Fibroblast of gingiva (primary cell): ENCODE results near the gene MUC12.
"Not testable (repeated sequence)": the region's sequence is repeated elsewhere in the genome, so short reads cannot be mapped to it uniquely, and the experiment has no call there.

Experiments
- DNase-seq: peaks from one replicate; pipeline ENCODE4 v3.0.0-alpha.2; 2011; ENCODE audit warnings: low read depth

Gene MUC12

DNA sequence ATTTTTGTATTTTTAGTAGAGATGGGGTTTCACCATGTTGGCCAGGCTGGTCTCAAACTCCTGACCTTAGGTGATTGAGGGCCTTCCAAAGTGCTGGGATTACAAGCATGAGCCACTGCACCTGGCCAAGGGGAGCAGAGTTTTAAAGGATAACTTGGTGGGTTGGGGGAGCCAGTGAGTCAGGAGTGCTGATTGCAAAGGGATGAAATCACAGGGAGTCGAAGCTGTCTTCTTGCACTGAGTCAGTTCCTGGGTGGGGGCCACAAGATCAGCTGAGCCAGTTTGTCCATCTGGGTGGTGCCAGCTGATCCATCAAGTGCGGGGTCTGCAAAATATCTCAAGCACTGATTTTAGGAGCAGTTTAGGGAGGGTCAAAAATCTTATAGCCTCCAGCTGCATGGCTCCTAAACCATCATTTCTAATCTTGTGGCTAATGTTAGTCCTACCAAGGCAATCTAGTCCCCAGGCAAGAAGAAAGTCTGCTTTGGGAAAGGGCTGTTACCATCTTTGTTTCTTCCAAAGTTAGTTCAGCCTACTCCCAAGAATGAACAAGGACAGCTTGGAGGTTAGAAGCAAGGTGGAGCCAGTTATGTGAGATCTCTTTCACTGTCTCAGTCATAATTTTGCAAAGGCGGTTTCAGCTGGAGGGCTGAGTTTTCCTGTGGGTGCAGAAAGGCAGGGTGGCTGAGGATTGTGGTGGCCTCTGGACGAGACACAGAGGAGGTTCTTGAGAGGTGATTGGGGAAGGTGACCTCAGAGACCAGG is 15.8 kb downstream of the MUC12 start:
- not testable (repeated sequence) for DNase-seq

DNA sequence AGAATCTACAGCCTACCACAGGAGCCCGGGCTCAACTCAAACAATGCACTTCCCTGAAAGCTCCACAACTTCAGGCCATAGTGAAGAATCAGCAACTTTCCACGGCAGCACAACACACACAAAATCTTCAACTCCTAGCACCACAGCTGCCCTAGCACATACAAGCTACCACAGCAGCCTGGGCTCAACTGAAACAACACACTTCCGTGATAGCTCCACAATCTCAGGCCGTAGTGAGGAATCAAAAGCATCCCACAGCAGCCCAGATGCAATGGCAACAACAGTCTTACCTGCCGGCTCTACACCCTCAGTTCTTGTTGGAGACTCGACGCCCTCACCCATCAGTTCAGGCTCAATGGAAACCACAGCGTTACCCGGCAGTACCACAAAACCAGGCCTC is 22.3 kb downstream of the MUC12 start:
- no peak for DNase-seq

DNA sequence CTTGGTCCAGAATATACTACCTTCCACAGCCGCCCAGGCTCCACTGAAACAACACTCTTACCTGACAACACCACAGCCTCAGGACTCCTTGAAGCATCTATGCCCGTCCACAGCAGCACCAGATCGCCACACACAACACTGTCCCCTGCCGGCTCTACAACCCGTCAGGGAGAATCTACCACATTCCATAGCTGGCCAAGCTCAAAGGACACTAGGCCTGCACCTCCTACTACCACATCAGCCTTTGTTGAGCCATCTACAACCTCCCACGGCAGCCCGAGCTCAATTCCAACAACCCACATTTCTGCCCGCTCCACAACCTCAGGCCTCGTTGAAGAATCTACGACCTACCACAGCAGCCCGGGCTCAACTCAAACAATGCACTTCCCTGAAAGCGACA is 22.9 kb downstream of the MUC12 start:
- not testable (repeated sequence) for DNase-seq

DNA sequence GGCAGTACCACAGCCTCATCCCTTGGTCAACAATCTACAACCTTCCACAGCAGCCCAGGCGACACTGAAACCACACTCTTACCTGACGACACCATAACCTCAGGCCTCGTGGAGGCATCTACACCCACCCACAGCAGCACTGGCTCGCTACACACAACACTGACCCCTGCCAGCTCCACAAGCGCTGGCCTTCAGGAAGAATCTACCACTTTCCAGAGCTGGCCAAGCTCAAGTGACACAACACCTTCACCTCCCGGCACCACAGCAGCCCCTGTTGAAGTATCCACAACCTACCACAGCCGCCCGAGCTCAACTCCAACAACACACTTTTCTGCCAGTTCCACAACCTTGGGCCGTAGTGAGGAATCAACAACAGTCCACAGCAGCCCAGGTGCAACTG is 25.3 kb downstream of the MUC12 start:
- not testable (repeated sequence) for DNase-seq

GRCh38 chr7:100998530-100998929 is 29.2 kb downstream of the MUC12 start:
- not testable (repeated sequence) for DNase-seq

DNA sequence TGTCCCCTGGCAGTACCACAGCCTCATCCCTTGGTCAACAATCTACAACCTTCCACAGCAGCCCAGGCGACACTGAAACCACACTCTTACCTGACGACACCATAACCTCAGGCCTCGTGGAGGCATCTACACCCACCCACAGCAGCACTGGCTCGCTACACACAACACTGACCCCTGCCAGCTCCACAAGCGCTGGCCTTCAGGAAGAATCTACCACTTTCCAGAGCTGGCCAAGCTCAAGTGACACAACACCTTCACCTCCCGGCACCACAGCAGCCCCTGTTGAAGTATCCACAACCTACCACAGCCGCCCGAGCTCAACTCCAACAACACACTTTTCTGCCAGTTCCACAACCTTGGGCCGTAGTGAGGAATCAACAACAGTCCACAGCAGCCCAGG is 30.0 kb downstream of the MUC12 start:
- DNase-seq, result not testable (repeated sequence)

DNA sequence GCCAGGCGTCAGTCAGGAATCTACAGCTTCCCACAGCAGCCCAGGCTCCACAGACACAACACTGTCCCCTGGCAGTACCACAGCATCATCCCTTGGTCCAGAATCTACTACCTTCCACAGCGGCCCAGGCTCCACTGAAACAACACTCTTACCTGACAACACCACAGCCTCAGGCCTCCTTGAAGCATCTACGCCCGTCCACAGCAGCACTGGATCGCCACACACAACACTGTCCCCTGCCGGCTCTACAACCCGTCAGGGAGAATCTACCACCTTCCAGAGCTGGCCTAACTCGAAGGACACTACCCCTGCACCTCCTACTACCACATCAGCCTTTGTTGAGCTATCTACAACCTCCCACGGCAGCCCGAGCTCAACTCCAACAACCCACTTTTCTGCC is 30.7 kb downstream of the MUC12 start:
- DNase-seq, result not testable (repeated sequence)

DNA sequence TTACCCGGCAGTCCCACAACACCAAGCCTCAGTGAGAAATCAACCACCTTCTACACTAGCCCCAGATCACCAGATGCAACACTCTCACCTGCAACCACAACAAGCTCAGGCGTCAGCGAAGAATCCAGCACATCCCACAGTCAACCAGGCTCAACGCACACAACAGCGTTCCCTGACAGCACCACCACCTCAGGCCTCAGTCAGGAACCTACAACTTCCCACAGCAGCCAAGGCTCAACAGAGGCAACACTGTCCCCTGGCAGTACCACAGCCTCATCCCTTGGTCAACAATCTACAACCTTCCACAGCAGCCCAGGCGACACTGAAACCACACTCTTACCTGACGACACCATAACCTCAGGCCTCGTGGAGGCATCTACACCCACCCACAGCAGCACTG is 33.0 kb downstream of the MUC12 start:
- not testable (repeated sequence) for DNase-seq

DNA sequence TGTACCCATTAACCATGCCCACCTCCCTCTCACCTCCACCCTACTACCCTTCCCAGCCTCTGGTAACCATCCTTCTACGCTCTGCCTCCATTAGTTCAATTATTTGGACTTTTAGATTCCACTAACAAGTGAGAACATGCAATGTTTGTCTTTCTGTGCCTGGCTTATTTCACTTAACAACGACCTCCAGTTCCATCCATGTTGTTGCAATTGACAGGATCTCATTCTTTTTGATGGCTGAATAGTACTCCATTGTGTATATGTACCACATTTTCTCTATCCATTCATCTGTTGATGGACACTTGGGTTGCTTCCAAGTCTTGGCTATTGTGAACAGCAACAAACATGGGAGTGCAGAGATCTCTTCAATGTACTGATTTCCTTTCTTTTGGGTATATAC is 38.0 kb downstream of the MUC12 start:
- not testable (repeated sequence) for DNase-seq

DNA sequence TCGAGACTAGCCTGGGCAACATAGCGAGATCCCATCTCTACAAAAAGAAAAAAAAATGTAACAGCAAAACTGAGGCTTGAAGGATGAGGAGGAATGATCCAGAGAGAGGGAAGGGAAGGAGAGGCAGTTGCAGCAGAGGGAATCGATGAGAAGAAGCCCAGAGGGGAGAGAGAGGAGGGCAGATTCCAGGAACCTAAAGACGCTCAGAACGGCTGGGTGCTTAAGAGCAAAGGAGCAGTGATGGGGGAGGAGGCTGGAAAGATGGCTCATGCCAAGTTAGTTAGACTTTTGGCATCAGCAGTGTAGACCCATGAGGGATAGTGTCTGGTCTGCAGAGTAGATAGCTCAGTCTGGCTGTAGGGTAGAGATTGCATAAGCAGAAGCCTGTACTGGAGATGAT is 40.3 kb downstream of the MUC12 start:
- no peak for DNase-seq

DNA sequence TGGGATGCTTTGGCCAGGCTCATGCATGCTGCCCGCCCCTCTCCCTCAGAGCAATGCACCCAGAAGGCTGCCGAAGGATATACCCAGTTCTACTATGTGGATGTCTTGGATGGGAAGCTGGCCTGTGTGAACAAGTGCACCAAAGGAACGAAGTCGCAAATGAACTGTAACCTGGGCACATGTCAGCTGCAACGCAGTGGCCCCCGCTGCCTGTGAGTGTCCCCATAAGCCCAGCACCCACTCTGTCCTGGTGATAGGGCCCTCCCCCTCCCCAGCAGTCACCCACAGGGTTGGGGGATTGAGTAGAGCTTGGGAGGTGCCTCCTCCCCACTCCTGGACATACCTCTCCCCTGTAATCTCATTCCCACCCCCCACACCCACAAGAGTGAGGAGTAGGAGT is 43.6 kb downstream of the MUC12 start:
- DNase-seq, result no peak

DNA sequence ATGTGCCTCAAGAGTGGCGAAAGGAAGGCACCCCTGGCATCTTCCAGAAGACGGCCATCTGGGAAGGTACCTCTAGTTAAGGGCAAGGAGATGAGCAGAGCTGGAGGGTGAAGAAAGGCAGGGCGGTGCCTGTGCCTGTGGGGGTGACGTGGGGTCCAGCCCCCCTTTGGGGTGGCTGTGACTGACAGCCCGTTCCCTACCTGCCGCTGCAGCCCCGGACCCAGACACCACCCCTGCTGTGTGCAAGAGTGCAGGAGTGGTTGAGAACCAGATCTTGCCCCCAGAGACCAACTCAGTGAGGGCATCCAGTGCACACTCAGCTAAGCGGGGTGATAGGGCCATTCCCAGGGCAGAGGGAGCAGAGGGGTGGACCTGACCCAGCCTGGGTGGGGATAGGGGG is 46.3 kb downstream of the MUC12 start:
- DNase-seq, result no peak

- DNase-seq, result peak; percentile 80
Observed at GRCh38 chr7:101017064-101017777, 47.9 kb downstream of the MUC12 start.

GRCh38 chr7:101018271-101019167 is 49.2 kb downstream of the MUC12 start:
- DNase-seq, result no peak

DNA sequence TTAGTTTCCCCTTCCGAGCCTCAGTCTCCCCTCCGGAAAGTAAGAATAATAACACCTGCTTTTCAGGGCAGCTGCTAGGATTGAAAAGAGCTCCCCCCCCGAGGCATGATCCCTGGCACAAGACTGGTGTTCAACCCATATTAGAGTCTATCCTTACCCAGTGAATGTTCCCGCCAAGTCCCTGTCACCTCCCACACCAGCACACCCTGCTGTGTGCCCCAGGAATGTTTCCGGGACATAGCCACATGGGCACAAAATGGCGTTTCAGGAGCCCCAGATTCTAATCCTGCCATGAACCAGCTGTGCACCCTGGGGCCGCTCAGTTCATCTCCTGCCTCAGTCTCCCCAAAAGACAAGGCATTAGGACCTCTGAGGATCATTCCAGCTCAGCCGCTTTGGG is 51.1 kb downstream of the MUC12 start:
- DNase-seq, result no peak

- no peak for DNase-seq
Observed at GRCh38 chr7:101021703-101022102, 52.3 kb downstream of the MUC12 start.

- no peak for DNase-seq
Observed at GRCh38 chr7:101023839-101024238, 54.5 kb downstream of the MUC12 start.

DNA sequence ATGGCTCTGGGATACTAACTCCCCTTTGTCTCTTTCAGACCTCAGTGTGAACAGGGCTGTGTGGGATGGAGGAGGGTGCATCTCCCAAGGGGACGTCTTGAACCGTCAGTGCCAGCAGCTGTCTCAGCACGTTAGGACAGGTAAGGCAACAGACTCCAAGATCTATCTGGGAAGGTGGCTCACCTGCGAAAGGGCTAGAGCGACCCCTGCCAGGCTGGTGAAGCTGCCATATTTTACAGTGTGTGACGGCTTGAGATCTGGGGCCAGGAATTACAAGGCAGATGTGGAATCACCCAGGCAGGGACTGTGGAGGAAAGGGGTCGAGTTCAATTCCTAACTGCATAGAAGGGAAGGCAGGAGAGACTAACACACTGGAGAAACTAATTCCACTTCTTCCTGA is 61.7 kb downstream of the MUC12 start:
- DNase-seq, result no peak

- DNase-seq, result no peak
Observed at GRCh38 chr7:101035941-101036340, 66.6 kb downstream of the MUC12 start.

- DNase-seq, result not testable (repeated sequence)
Observed at GRCh38 chr7:101041283-101041682, 71.9 kb downstream of the MUC12 start.

GRCh38 chr7:101058355-101058754 is 89.0 kb downstream of the MUC12 start:
- peak; percentile 36 for DNase-seq

DNA sequence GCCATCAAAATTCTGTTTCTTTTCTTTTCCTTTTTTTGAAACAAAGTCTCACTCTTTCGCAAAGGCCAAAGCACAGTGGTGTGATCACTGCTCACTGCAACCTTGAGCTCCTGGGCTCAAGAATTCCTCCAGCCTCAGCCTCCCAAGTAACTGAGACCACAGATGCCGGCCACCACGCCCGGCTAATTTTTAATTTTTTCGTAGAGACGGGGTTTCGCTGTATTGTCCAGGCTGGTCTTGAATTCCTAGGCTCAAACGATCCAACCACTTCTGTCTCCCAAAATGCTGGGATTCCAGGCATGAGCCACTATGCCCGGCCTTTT is 90.2 kb downstream of the MUC12 start:
- no peak for DNase-seq

DNA sequence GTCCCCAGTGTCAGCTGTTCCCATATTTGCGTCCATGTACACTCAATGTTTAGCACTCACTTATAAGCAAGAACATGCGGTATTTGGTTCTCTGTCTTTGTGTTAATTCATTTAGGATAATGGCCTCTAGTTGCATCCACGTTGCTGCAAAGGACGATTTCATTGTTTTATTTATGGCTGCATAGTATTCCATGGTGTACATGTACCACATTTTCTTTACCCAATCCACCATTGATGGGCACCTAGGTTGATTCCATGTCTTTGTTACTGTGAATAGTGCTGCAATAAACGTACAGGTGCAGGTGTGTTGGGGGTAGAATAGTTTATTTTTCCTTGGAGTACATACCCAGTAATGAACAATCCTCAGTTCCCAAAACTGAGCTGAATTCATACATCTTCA is 91.6 kb downstream of the MUC12 start:
- no peak for DNase-seq
